Ovary (tissue), 9 donors: ENCODE data around the gene ZNF552. TPM values are rescaled to one million over a fixed set of nuclear protein-coding genes. Genes with fewer than 3 reads are reported as not detected.
"Not testable (repeated sequence)": the region's sequence is repeated elsewhere in the genome, so short reads cannot be mapped to it uniquely, and the experiment has no call there.

Source experiments
- DNase-seq, 5 donors: peaks; one replicate each; pipeline ENCODE4 v3.0.0-alpha.2; 2019 to 2020
- H3K27ac ChIP-seq, 2 donors: fragments of 200-600 bp; one replicate each; pipeline versions ENCODE4 v1.5.1 to v1.8.0; 2019 to 2022
- H3K27me3 ChIP-seq: fragments of 200-600 bp; one replicate; pipeline ENCODE4 v1.8.0; 2022
- H3K36me3 ChIP-seq: fragments of 200-600 bp; sonication (generic); one replicate; pipeline ENCODE4 v1.5.1; 2019
- H3K4me1 ChIP-seq: one replicate; pipeline ENCODE4 v1.8.1; 2013; ENCODE audit warnings: mild to moderate bottlenecking, moderate library complexity; ENCODE audit not compliant: insufficient read depth
- H3K4me3 ChIP-seq: fragments of 200-600 bp; sonication (generic); one replicate; pipeline ENCODE4 v1.5.1; 2017
- H3K9me3 ChIP-seq, 2 donors: fragments of 200-600 bp in 1 of 2; sonication (generic) in 1 of 2; one replicate each; pipeline versions ENCODE4 v1.5.1 to v1.8.1; 2013 to 2019; ENCODE audit warnings: mild to moderate bottlenecking in 1 of 2, moderate library complexity in 1 of 2
- CTCF ChIP-seq, 3 donors: fragments of 450-650 bp in 2 of 3; fragments of 200-600 bp in 1 of 3; IDR thresholded peaks; one replicate each; pipeline versions ENCODE4 v1.5.1 to v1.8.0; 2016 to 2022; ENCODE audit warnings: antibody characterized with exemption in 3 of 3, mild to moderate bottlenecking in 1 of 3
- EP300 ChIP-seq: sonication (generic); formaldehyde crosslinking; IDR thresholded peaks from one replicate; pipeline ENCODE4 v1.6.1; 2017; ENCODE audit warnings: antibody characterized with exemption
- POLR2A ChIP-seq: fragments of 450-650 bp; IDR thresholded peaks from one replicate; pipeline ENCODE4 v1.6.1; 2017; ENCODE audit warnings: antibody characterized with exemption, mild to moderate bottlenecking, moderate library complexity
- WGBS, 3 donors: extraction: QIAGEN DNeasy Blood & Tissue Kit in 1 of 3; methylation state at CpG; one replicate each; pipeline versions ENCODE4 v1.1.5 to v1.1.7; 2013 to 2017; 5-methylcytosine and 5-hydroxymethylcytosine counted together
- intact Hi-C, 4 donors: fragments of 100-400 bp; cut with DNase I; formaldehyde crosslinking; loops; one replicate each; pipeline versions ENCODE4 v1.11.0 to v1.15.1; 2022 to 2023
- polyA plus RNA-seq, 2 donors: library from polyadenylated mRNA; stranded (reverse); fragments of 200-250 nt in 1 of 2; fragments of 350-450 nt in 1 of 2; fragmentation: Illumina TruSeq in 1 of 2; extraction: RNeasy Lipid Tissue Mini Kit (QIAGEN cat#74804) in 1 of 2; gene quantifications; one replicate each; pipeline ENCODE4 v1.2.3, GENCODE V29; 2013 to 2014
- total RNA-seq, 7 donors: library from RNA; depleted of rRNA in 2 of 7; stranded (reverse); fragments of >200 nt in 2 of 7; fragmentation: NEBNext Ultra II Directional in 3 of 7; extraction: Animal tissue kit (Norgen Biotek cat#: 25700) in 3 of 7; gene quantifications; one replicate each; pipeline versions ENCODE4 v1.1.0 to v1.2.4, GENCODE V29; 2016 to 2023
- donor health status: DM: no; HTN: no; CAD: no; lungs with moderate emphysema.
- donor health status: DM: no; HTN: no; CAD: no.
- donor health status: Bipolar disorder and iron deficiency.
- donor health status: DM: yes; HTN: yes; CAD: no.
- donor health status: DM: no; HTN: no; CAD: no.
- donor health status: DM: yes; HTN: yes; CAD: no.

The ZNF552 gene
- total and polyA plus RNA-seq, 9 donors: 4.9 to 9.9 (median 7.2) TPM

GRCh38 chr19:57841122-57841763 is 26.5 kb upstream of the ZNF552 start:
- intact Hi-C loops: no loop called here
- no peaks in the 10 kb centered on the region for H3K36me3 ChIP-seq
- DNase-seq: no peak
- H3K9me3 ChIP-seq: no peaks in the 10 kb centered on the region
- no peak overlapping the region for H3K4me3 ChIP-seq
- WGBS, 3 donors: 71 to 86% (median 82%) methylated on average over 6 of the region's 6 CpGs
- no peaks in the 10 kb centered on the region for H3K4me1 ChIP-seq
- no peaks in the 10 kb centered on the region for H3K27me3 ChIP-seq
- no peak overlapping the region for H3K27ac ChIP-seq
- TF ChIP-seq CTCF (IDR thresholded peaks at IDR 0.05): no peak
- no peak for TF ChIP-seq POLR2A
- no peak for TF ChIP-seq EP300

GRCh38 chr19:57838622-57839191 is 24.0 kb upstream of the ZNF552 start:
- WGBS, 3 donors: 89 to 98% (median 95%) methylated on average over 4 to 5 of the region's 5 CpGs
- H3K27me3 ChIP-seq, H3K9me3 ChIP-seq, DNase-seq, H3K4me3 ChIP-seq, H3K4me1 ChIP-seq, H3K36me3 ChIP-seq, H3K27ac ChIP-seq, intact Hi-C loops: not testable (repeated sequence)

- 95 to 96% (median 96%) methylated on average over 5 of the region's 5 CpGs for WGBS, 3 donors
- H3K4me3 ChIP-seq, H3K27ac ChIP-seq, H3K36me3 ChIP-seq, DNase-seq, intact Hi-C loops, H3K27me3 ChIP-seq, H3K4me1 ChIP-seq, H3K9me3 ChIP-seq: not testable (repeated sequence)
Observed at GRCh38 chr19:57836991-57837390, 22.3 kb upstream of the ZNF552 start.

- 10 to 18% (median 17%) methylated on average over 22 of the region's 22 CpGs for WGBS, 3 donors
- Histone ChIP-seq H3K27ac (peak within 1 kb of the TSS in 1 of 2 donors; percentile 19), H3K9me3 (no peaks in the 10 kb centered on the region), H3K27me3 (no peaks in the 10 kb centered on the region), H3K4me1 (peaks cover 6% of the 10 kb centered on the region), H3K4me3 (peak within 1 kb of the TSS; percentile 46), H3K36me3 (no peaks in the 10 kb centered on the region)
- peak; percentile 63 to 80 (median 77) for DNase-seq
- no peak for TF ChIP-seq EP300
- TF ChIP-seq POLR2A: peak; percentile 19
- peak; percentile 22 to 58 (median 31) for TF ChIP-seq CTCF (IDR thresholded peaks at IDR 0.05)
- intact Hi-C loops: no loop called here
Observed at GRCh38 chr19:57830071-57830602, 15.4 kb upstream of the ZNF552 start, which contains the start of gene ZNF587B. ZNF587B (plus strand) TSS chr19:57830299; CDS start chr19:57830529, 230 bp downstream.

GRCh38 chr19:57829316-57829715 is 14.6 kb upstream of the ZNF552 start:
- no peak for TF ChIP-seq EP300
- TF ChIP-seq CTCF (IDR thresholded peaks at IDR 0.05): no peak
- TF ChIP-seq POLR2A: no peak
- H3K27ac ChIP-seq: no peak overlapping the region
- H3K4me3 ChIP-seq: no peak overlapping the region
- DNase-seq: no peak
- peaks cover 6% of the 10 kb centered on the region for H3K4me1 ChIP-seq
- intact Hi-C loops: no loop called here
- H3K9me3 ChIP-seq: no peaks in the 10 kb centered on the region
- H3K27me3 ChIP-seq: no peaks in the 10 kb centered on the region
- WGBS, 3 donors: 9 to 13% (median 11%) methylated on average over 5 of the region's 5 CpGs
- H3K36me3 ChIP-seq: no peaks in the 10 kb centered on the region
